ENCODE results near the gene FANCD2.

FANCD2 gene

DNA sequence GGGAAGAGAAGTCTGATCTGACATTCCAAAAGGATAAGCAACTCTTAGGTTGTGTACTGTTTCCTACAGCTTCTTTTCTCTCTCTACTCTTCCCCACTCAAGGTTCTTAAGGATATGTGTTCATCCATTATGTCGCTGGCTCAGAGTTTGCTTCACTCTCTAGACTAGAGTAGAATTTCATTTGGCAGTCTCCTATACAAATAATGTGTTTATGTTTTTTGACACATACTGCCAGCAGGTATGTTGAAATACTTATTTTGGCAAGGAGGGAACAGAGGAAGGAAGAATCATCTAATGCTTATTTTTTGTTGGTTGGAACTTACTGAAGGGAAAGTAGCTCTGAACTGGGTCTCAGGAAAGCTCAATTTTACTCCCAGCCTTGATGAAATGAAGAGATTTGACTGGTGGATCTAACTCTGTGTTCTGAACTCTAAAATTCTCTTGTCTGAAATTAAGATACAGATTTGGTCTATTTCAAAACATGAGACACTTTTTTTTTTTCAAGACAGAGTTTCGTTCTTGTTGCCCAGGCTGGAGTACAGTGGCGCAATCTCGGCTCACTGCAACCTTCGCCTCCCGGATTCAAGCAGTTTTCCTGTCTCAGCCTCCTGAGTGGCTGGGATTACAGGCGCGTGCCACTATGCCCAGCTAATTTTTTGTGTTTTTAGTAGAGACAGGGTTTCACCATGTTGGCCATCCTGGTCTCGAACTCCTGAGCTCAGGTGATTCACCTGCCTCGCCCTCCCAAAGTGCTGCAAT lies 32.0 kb upstream of the FANCD2 start:
- Histone ChIP-seq H3K4me1 (no peaks in the 10 kb centered on the region), H3K9me3 (no peaks in the 10 kb centered on the region), H3K27me3 (no peaks in the 10 kb centered on the region), H3K4me3 (ENCODE audit: low read depth, low read length) (no peak overlapping the region), H3K36me3 (no peaks in the 10 kb centered on the region)
- DNase-seq: no peak
- TF ChIP-seq, protein P1, sequence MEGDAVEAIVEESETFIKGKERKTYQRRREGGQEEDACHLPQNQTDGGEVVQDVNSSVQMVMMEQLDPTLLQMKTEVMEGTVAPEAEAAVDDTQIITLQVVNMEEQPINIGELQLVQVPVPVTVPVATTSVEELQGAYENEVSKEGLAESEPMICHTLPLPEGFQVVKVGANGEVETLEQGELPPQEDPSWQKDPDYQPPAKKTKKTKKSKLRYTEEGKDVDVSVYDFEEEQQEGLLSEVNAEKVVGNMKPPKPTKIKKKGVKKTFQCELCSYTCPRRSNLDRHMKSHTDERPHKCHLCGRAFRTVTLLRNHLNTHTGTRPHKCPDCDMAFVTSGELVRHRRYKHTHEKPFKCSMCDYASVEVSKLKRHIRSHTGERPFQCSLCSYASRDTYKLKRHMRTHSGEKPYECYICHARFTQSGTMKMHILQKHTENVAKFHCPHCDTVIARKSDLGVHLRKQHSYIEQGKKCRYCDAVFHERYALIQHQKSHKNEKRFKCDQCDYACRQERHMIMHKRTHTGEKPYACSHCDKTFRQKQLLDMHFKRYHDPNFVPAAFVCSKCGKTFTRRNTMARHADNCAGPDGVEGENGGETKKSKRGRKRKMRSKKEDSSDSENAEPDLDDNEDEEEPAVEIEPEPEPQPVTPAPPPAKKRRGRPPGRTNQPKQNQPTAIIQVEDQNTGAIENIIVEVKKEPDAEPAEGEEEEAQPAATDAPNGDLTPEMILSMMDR (IDR thresholded peaks at IDR 0.05; ENCODE audit: low read depth, low read length): no peak

DNA sequence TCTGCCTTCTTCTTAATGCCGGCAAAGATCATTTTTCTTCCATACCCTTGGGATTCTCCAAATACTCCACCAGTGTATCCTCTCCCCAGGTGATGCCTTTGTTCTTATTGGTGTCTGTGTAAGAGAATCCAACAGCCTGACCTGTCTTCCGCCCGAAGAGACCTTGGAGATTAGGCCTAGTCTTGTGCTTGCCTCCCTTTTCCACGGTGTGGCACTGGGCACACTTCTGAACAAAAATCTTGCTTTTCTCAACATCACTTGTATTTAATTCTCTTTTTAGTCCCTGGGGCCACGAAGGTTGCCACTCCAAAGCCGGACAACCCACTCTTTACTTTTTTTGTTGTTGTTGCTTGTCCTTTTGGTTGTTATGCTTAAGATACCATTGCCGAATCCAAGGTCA lies 25.6 kb upstream of the FANCD2 start:
- Histone ChIP-seq H3K36me3 (no peaks in the 10 kb centered on the region), H3K9me3 (no peaks in the 10 kb centered on the region), H3K27me3 (no peaks in the 10 kb centered on the region), H3K4me1 (no peaks in the 10 kb centered on the region), H3K4me3 (ENCODE audit: low read depth, low read length) (no peak overlapping the region)
- DNase-seq: no peak
- TF ChIP-seq, protein P1 (IDR thresholded peaks at IDR 0.05; ENCODE audit: low read depth, low read length): no peak

DNA sequence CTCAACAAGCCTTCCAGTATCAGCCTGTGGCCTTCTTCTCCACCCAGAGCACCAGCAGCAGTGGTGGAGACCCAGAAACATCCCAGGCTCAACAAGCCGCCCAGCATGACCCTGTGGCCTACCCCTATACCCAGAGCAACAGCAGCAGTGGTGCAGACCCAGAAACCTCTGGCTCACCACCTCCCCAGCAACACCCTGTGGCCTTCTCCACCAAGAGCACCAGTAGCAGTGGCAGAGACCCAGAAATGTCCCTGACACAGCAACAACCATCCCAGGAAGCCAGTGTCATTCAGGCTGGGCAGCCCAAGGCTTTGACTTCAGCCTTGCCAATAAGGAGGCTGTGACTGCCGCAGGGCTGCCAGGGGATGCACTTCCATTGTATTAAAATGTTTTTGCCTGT lies 23.3 kb upstream of the FANCD2 start:
- Histone ChIP-seq H3K36me3 (no peaks in the 10 kb centered on the region), H3K9me3 (no peaks in the 10 kb centered on the region)

DNA sequence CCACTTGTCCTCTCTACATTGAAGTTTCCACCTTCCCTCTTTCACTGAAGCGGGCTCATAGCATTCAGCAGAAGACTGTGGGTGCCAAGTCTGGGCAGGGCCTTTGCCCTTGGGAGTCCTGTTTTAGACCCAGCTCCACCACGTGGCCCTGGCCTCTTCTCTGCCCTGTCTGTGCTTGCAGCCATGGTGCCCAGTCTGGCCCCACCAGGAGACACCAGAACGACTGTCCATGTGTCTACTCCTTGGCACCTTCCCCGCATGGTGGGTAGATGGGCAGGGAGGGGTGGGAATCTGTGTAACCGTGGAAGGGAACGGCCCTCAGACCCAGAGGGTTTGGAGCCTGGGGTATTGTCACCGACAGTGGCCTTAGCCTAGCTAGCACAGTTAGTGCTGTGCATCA lies 21.7 kb upstream of the FANCD2 start:
- no peaks in the 10 kb centered on the region for H3K9me3 ChIP-seq
- no peak overlapping the region for H3K4me3 ChIP-seq (ENCODE audit: low read depth, low read length)
- TF ChIP-seq, protein P1 (IDR thresholded peaks at IDR 0.05; ENCODE audit: low read depth, low read length): no peak
- no peak for DNase-seq
- H3K36me3 ChIP-seq: no peaks in the 10 kb centered on the region
- no peaks in the 10 kb centered on the region for H3K27me3 ChIP-seq
- H3K4me1 ChIP-seq: no peaks in the 10 kb centered on the region

More for the DNA sequence above, 23.3 kb upstream of the FANCD2 start:
- no peaks in the 10 kb centered on the region for H3K4me1 ChIP-seq
- TF ChIP-seq, protein P1 (IDR thresholded peaks at IDR 0.05; ENCODE audit: low read depth, low read length): no peak
- no peak overlapping the region for H3K4me3 ChIP-seq (ENCODE audit: low read depth, low read length)
- DNase-seq: no peak
- H3K27me3 ChIP-seq: no peaks in the 10 kb centered on the region

DNA sequence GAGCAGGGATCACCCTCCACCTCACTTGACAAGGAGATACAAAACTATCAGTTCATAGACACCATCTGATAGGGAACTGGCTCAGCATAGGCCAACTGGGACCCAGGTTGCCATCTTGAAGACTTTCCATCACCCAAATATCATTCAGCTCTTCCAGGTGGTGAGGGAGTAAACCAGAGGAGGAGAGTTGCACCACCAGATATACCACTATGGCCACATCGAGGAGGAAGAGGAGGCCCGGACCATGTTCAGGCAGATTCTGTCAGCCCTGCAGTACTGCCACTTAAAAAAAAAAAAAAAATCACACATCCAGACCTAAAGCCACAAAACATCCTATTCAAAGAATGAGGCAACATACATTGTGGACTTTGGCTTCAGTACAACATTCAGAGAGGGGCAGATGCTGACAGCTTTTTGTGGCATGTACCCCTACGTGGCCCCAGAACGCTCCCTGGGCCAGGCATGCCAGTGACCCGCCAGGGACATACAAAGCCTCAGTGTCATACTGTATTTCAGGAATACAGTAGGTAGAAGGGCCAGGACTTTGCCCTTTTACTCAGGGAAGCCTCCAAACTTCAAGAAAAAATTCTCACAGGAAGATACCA lies 21.2 kb upstream of the FANCD2 start:
- Histone ChIP-seq H3K4me1 (no peaks in the 10 kb centered on the region), H3K27me3 (no peaks in the 10 kb centered on the region), H3K36me3 (no peaks in the 10 kb centered on the region), H3K4me3 (ENCODE audit: low read depth, low read length) (no peak overlapping the region), H3K9me3 (no peaks in the 10 kb centered on the region)
- TF ChIP-seq, protein P1 (IDR thresholded peaks at IDR 0.05; ENCODE audit: low read depth, low read length): no peak
- no peak for DNase-seq
